Neural cell (in vitro differentiated cells): Measurements from ENCODE around the gene OXLD1. TPM values are rescaled to one million over a fixed set of nuclear protein-coding genes. Genes with fewer than 3 reads are reported as not detected.

Experiments
- H2AFZ ChIP-seq: fragments of 200-600, 300-800 bp; sonication (generic), shearing (Covaris generic); 2 replicates; pipeline ENCODE4 v1.6.0; 2014; ENCODE audit warnings: low read depth, mild to moderate bottlenecking, antibody characterized with exemption, low read length, moderate library complexity
- H3F3A ChIP-seq: fragments of 200-600 bp; shearing (Covaris generic); 2 replicates; pipeline ENCODE4 v1.6.1; 2016; ENCODE audit warnings: mild to moderate bottlenecking, moderate library complexity, mixed read lengths, antibody characterized with exemption, low read length; ENCODE audit not compliant: insufficient read depth, poor library complexity, severe bottlenecking
- H3K27ac ChIP-seq: fragments of 200-600, 300-800 bp; sonication (generic), shearing (Covaris generic); 2 replicates; pipeline ENCODE4 v1.5.1; 2014; ENCODE audit warnings: mild to moderate bottlenecking, low read length, moderate library complexity
- H3K27me3 ChIP-seq: fragments of 300-800, 200-600 bp; sonication (generic), shearing (Covaris generic); 2 replicates; pipeline ENCODE4 v1.6.0; 2014; ENCODE audit warnings: mild to moderate bottlenecking, low read depth, low read length, moderate library complexity; ENCODE audit not compliant: insufficient read depth
- H3K36me3 ChIP-seq: fragments of 300-800, 200-600 bp; sonication (generic), shearing (Covaris generic); 2 replicates; pipeline ENCODE4 v1.5.1; 2014; ENCODE audit warnings: mild to moderate bottlenecking, antibody characterized with exemption, low read length, moderate library complexity; ENCODE audit not compliant: insufficient read depth
- H3K4me2 ChIP-seq: fragments of 300-800, 200-600 bp; sonication (generic), shearing (Covaris generic); 2 replicates; pipeline ENCODE4 v1.6.0; 2014; ENCODE audit warnings: mild to moderate bottlenecking, low read length
- H3K4me3 ChIP-seq: fragments of 300-800, 200-600 bp; sonication (generic), shearing (Covaris generic); 2 replicates; pipeline ENCODE4 v1.5.1; 2014; ENCODE audit warnings: mild to moderate bottlenecking, low read length, moderate library complexity
- H3K79me2 ChIP-seq: fragments of 200-600 bp; shearing (Covaris generic); replicated peaks from 2 replicates; pipeline ENCODE4 v1.6.0; 2014; ENCODE audit warnings: mild to moderate bottlenecking, low read length, moderate library complexity; ENCODE audit not compliant: insufficient read depth
- H3K9ac ChIP-seq: fragments of 300-800, 200-600 bp; sonication (generic), shearing (Covaris generic); 2 replicates; pipeline ENCODE4 v1.6.1; 2016; ENCODE audit warnings: mild to moderate bottlenecking, low read length, mixed read lengths
- H3K9me2 ChIP-seq: fragments of 200-600 bp; shearing (Covaris generic); 2 replicates; pipeline ENCODE4 v1.6.1; 2016; ENCODE audit warnings: mild to moderate bottlenecking, low read length, mixed read lengths; ENCODE audit not compliant: insufficient read depth
- H3K9me3 ChIP-seq: fragments of 200-600, 300-800 bp; sonication (generic), shearing (Covaris generic); 2 replicates; pipeline ENCODE4 v1.6.1; 2016; ENCODE audit warnings: mild to moderate bottlenecking, mixed run types, low read length, moderate library complexity, mixed read lengths
- H4K20me1 ChIP-seq: fragments of 200-600 bp; shearing (Covaris generic); 2 replicates; pipeline ENCODE4 v1.6.1; 2016; ENCODE audit warnings: mild to moderate bottlenecking, mixed run types; ENCODE audit not compliant: insufficient read depth
- EP300 ChIP-seq: fragments of 450-650 bp; conservative IDR thresholded peaks from 2 replicates; pipeline ENCODE4 v1.6.1; 2014; ENCODE audit warnings: antibody characterized with exemption, mild to moderate bottlenecking, moderate library complexity; ENCODE audit not compliant: poor library complexity, severe bottlenecking
- EZH2 ChIP-seq: fragments of 200-600, 300-800 bp; shearing (Covaris generic), sonication (generic); IDR thresholded peaks from 2 replicates; pipeline ENCODE4 v1.6.1; 2014; ENCODE audit warnings: antibody characterized with exemption, low read length, borderline replicate concordance, mild to moderate bottlenecking; ENCODE audit not compliant: insufficient read depth, poor library complexity, severe bottlenecking
- MXI1 ChIP-seq: fragments of 450-650 bp; conservative IDR thresholded peaks from 2 replicates; pipeline ENCODE4 v1.6.1; 2014; ENCODE audit warnings: antibody characterized with exemption, mild to moderate bottlenecking; ENCODE audit not compliant: poor library complexity, severe bottlenecking
- POLR2AphosphoS5 ChIP-seq: IDR thresholded peaks from 2 replicates; pipeline ENCODE4 v1.6.1; 2012
- RAD21 ChIP-seq: fragments of 450-650 bp; conservative IDR thresholded peaks from 2 replicates; pipeline ENCODE4 v1.6.1; 2014; ENCODE audit warnings: antibody characterized with exemption, mild to moderate bottlenecking, moderate library complexity
- SMC3 ChIP-seq: fragments of 450-650 bp; conservative IDR thresholded peaks from 2 replicates; pipeline ENCODE4 v1.6.1; 2014; ENCODE audit warnings: antibody characterized with exemption, mild to moderate bottlenecking, moderate library complexity; ENCODE audit not compliant: poor library complexity
- TAF1 ChIP-seq: IDR thresholded peaks from 2 replicates; pipeline ENCODE4 v1.6.1; 2012; ENCODE audit warnings: low read depth
- polyA plus RNA-seq: library from polyadenylated mRNA; depleted of rRNA; stranded (reverse); fragments of >200 nt; gene quantifications from 2 replicates; pipeline ENCODE4 v1.2.3, GENCODE V29; 2014
- TF ChIP-seq, protein P1 (sequence below): IDR thresholded peaks from 2 replicates; pipeline ENCODE4 v1.6.1; 2012; ENCODE audit warnings: borderline replicate concordance
- TF ChIP-seq, protein P2 (sequence below): fragments of 450-650 bp; IDR thresholded peaks from 2 replicates; pipeline ENCODE4 v1.5.1; 2014; ENCODE audit warnings: antibody characterized with exemption, mild to moderate bottlenecking, moderate library complexity; ENCODE audit not compliant: poor library complexity, severe bottlenecking

Gene OXLD1
- polyA plus RNA-seq, 1 donor from 2014 or later, result 61.0 TPM

- H3K9me2 ChIP-seq, result no peaks in the 10 kb centered on the region
- peak overlapping the region; percentile 92 for H3K27ac ChIP-seq
- no peaks in the 10 kb centered on the region for H3K36me3 ChIP-seq
- H3K79me2 ChIP-seq, result peaks cover 37% of the 10 kb centered on the region
- H3F3A ChIP-seq, result no peaks in the 10 kb centered on the region
- H3K4me2 ChIP-seq, result peak overlapping the region; percentile 63
- H2AFZ ChIP-seq, result peak overlapping the region; percentile 33
- H3K9me3 ChIP-seq, result no peaks in the 10 kb centered on the region
- peak overlapping the region; percentile 98 for H3K9ac ChIP-seq
- H3K4me3 ChIP-seq, result peak overlapping the region; percentile 100
- H4K20me1 ChIP-seq, result peaks cover 7% of the 10 kb centered on the region
- TF ChIP-seq MXI1 (no peak), POLR2AphosphoS5 (no peak), SMC3 (no peak), RAD21 (no peak)
- TF ChIP-seq, protein P1, sequence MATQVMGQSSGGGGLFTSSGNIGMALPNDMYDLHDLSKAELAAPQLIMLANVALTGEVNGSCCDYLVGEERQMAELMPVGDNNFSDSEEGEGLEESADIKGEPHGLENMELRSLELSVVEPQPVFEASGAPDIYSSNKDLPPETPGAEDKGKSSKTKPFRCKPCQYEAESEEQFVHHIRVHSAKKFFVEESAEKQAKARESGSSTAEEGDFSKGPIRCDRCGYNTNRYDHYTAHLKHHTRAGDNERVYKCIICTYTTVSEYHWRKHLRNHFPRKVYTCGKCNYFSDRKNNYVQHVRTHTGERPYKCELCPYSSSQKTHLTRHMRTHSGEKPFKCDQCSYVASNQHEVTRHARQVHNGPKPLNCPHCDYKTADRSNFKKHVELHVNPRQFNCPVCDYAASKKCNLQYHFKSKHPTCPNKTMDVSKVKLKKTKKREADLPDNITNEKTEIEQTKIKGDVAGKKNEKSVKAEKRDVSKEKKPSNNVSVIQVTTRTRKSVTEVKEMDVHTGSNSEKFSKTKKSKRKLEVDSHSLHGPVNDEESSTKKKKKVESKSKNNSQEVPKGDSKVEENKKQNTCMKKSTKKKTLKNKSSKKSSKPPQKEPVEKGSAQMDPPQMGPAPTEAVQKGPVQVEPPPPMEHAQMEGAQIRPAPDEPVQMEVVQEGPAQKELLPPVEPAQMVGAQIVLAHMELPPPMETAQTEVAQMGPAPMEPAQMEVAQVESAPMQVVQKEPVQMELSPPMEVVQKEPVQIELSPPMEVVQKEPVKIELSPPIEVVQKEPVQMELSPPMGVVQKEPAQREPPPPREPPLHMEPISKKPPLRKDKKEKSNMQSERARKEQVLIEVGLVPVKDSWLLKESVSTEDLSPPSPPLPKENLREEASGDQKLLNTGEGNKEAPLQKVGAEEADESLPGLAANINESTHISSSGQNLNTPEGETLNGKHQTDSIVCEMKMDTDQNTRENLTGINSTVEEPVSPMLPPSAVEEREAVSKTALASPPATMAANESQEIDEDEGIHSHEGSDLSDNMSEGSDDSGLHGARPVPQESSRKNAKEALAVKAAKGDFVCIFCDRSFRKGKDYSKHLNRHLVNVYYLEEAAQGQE, result peak; percentile 14
- H3K27me3 ChIP-seq, result no peaks in the 10 kb centered on the region
Observed at GRCh38 chr17:81682565-81683207, 16.3 kb upstream of the OXLD1 start.

GRCh38 chr17:81681672-81682071 is 15.3 kb upstream of the OXLD1 start:
- no peak overlapping the region for H3K4me2 ChIP-seq
- H3K36me3 ChIP-seq, result no peaks in the 10 kb centered on the region
- H3K27me3 ChIP-seq, result no peaks in the 10 kb centered on the region
- no peaks in the 10 kb centered on the region for H3K9me3 ChIP-seq
- no peak overlapping the region for H2AFZ ChIP-seq
- no peaks in the 10 kb centered on the region for H3K9me2 ChIP-seq
- H3K27ac ChIP-seq, result no peak overlapping the region
- H4K20me1 ChIP-seq, result peaks cover 7% of the 10 kb centered on the region
- H3K9ac ChIP-seq, result no peak overlapping the region
- TF ChIP-seq, protein P1, result no peak
- TF ChIP-seq, protein P2, sequence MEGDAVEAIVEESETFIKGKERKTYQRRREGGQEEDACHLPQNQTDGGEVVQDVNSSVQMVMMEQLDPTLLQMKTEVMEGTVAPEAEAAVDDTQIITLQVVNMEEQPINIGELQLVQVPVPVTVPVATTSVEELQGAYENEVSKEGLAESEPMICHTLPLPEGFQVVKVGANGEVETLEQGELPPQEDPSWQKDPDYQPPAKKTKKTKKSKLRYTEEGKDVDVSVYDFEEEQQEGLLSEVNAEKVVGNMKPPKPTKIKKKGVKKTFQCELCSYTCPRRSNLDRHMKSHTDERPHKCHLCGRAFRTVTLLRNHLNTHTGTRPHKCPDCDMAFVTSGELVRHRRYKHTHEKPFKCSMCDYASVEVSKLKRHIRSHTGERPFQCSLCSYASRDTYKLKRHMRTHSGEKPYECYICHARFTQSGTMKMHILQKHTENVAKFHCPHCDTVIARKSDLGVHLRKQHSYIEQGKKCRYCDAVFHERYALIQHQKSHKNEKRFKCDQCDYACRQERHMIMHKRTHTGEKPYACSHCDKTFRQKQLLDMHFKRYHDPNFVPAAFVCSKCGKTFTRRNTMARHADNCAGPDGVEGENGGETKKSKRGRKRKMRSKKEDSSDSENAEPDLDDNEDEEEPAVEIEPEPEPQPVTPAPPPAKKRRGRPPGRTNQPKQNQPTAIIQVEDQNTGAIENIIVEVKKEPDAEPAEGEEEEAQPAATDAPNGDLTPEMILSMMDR, result no peak
- TF ChIP-seq POLR2AphosphoS5, result no peak
- no peak for TF ChIP-seq TAF1
- TF ChIP-seq EZH2, result no peak
- TF ChIP-seq MXI1, result no peak
- TF ChIP-seq RAD21, result no peak
- no peak for TF ChIP-seq EP300
- no peak for TF ChIP-seq SMC3
- H3F3A ChIP-seq, result no peaks in the 10 kb centered on the region
- no peak overlapping the region for H3K4me3 ChIP-seq
- peaks cover 37% of the 10 kb centered on the region for H3K79me2 ChIP-seq
